MM.1S (cell line): Measurements from ENCODE around the gene KDELR3.

ENCODE experiments used
- DNase-seq: peaks from one replicate; pipeline ENCODE4 v3.0.0-alpha.2; 2015
- H2AFZ ChIP-seq: fragments of 300-600 bp; sonication (generic); 2 replicates; pipeline ENCODE4 v1.6.0; 2016; ENCODE audit warnings: antibody characterized with exemption, low read length
- H3F3A ChIP-seq: fragments of 300-600 bp; sonication (generic); 2 replicates; pipeline ENCODE4 v1.6.1; 2016; ENCODE audit warnings: mild to moderate bottlenecking, antibody characterized with exemption, low read length, moderate library complexity, mixed read lengths; ENCODE audit not compliant: insufficient read depth
- H3K27ac ChIP-seq: fragments of 300-600 bp; sonication (generic); 2 replicates; pipeline ENCODE4 v1.5.1; 2016; ENCODE audit warnings: mild to moderate bottlenecking, low read length
- H3K27me3 ChIP-seq: fragments of 300-600 bp; sonication (generic); replicated peaks from 2 replicates; pipeline ENCODE4 v1.6.0; 2016; ENCODE audit warnings: low read length; ENCODE audit not compliant: insufficient read depth
- H3K36me3 ChIP-seq: fragments of 300-600 bp; sonication (generic); replicated peaks from 2 replicates; pipeline ENCODE4 v1.6.1; 2016; ENCODE audit warnings: mild to moderate bottlenecking, low read length, mixed read lengths; ENCODE audit not compliant: insufficient read depth
- H3K4me1 ChIP-seq: fragments of 300-600 bp; sonication (generic); 2 replicates; pipeline ENCODE4 v1.6.1; 2016; ENCODE audit warnings: low read length, mixed read lengths
- H3K4me2 ChIP-seq: fragments of 300-600 bp; sonication (generic); 2 replicates; pipeline ENCODE4 v1.6.0; 2016; ENCODE audit warnings: low read depth, low read length
- H3K4me3 ChIP-seq: fragments of 300-600 bp; sonication (generic); 2 replicates; pipeline ENCODE4 v1.5.1; 2016; ENCODE audit warnings: low read length, mixed read lengths
- H3K79me2 ChIP-seq: fragments of 300-600 bp; sonication (generic); 2 replicates; pipeline ENCODE4 v1.6.1; 2016; ENCODE audit warnings: mixed run types, low read length, mixed read lengths
- H3K9ac ChIP-seq: fragments of 300-600 bp; sonication (generic); 2 replicates; pipeline ENCODE4 v1.6.1; 2016; ENCODE audit warnings: low read length, mixed read lengths
- H3K9me2 ChIP-seq: fragments of 300-600 bp; sonication (generic); replicated peaks from 2 replicates; pipeline ENCODE4 v1.6.1; 2016; ENCODE audit warnings: mild to moderate bottlenecking, low read length, mixed read lengths; ENCODE audit not compliant: insufficient read depth
- H3K9me3 ChIP-seq: fragments of 300-600 bp; sonication (generic); replicated peaks from 2 replicates; pipeline ENCODE4 v1.6.1; 2016; ENCODE audit warnings: mild to moderate bottlenecking, low read length, mixed read lengths; ENCODE audit not compliant: insufficient read depth
- H4K20me1 ChIP-seq: fragments of 300-600 bp; sonication (generic); 2 replicates; pipeline ENCODE4 v1.6.1; 2016; ENCODE audit warnings: mild to moderate bottlenecking, low read length, moderate library complexity, mixed read lengths; ENCODE audit not compliant: insufficient read depth
- CTCF ChIP-seq: fragments of 300-600 bp; sonication (generic); IDR thresholded peaks from 2 replicates; pipeline ENCODE4 v1.5.1; 2016; ENCODE audit warnings: antibody characterized with exemption, low read length, mixed read lengths
- EZH2 ChIP-seq: fragments of 300-600 bp; sonication (generic); optimal IDR thresholded peaks from 2 replicates; pipeline ENCODE3; 2017; ENCODE audit warnings: low read depth, mild to moderate bottlenecking, antibody characterized with exemption, low read length, mixed read lengths
- EZH2phosphoT487 ChIP-seq: fragments of 300-600 bp; sonication (generic); IDR thresholded peaks from 2 replicates; pipeline ENCODE4 v1.6.1; 2018; ENCODE audit warnings: antibody characterized with exemption, low read length

The KDELR3 gene

GRCh38 chr22:38464992-38465672 lies 2.8 kb upstream of the KDELR3 start:
- Histone ChIP-seq H3K36me3 (no peaks in the 10 kb centered on the region), H3K79me2 (no peaks in the 10 kb centered on the region), H3K9ac (no peak overlapping the region), H3K27ac (no peak overlapping the region), H3K4me3 (no peak overlapping the region), H3K4me2 (no peak overlapping the region), H3K27me3 (peaks cover 48% of the 10 kb centered on the region), H3K4me1 (peaks cover 7% of the 10 kb centered on the region; the same call in 1 of the 2 replicates), H3K9me2 (no peaks in the 10 kb centered on the region), H2AFZ (no peak overlapping the region), H3F3A (no peaks in the 10 kb centered on the region), H3K9me3 (no peaks in the 10 kb centered on the region), H4K20me1 (no peaks in the 10 kb centered on the region)
- no peak for TF ChIP-seq EZH2
- TF ChIP-seq CTCF = no peak
- no peak for DNase-seq

- peaks cover 41% of the 10 kb centered on the region for H3K27me3 ChIP-seq
- H3K9me3 ChIP-seq = no peaks in the 10 kb centered on the region
- no peaks in the 10 kb centered on the region for H3F3A ChIP-seq
- H3K36me3 ChIP-seq = no peaks in the 10 kb centered on the region
- no peaks in the 10 kb centered on the region for H4K20me1 ChIP-seq
- H3K9me2 ChIP-seq = no peaks in the 10 kb centered on the region
- H3K27ac ChIP-seq = no peak overlapping the region
- no peak for TF ChIP-seq CTCF
- TF ChIP-seq EZH2phosphoT487 = no peak
- no peak for TF ChIP-seq EZH2
- H3K79me2 ChIP-seq = no peaks in the 10 kb centered on the region
- no peak overlapping the region for H2AFZ ChIP-seq
- H3K4me2 ChIP-seq = no peak overlapping the region
- no peak overlapping the region for H3K4me3 ChIP-seq
- no peak for DNase-seq
- H3K4me1 ChIP-seq = peaks cover 7% of the 10 kb centered on the region; the same call in 1 of the 2 replicates
- no peak overlapping the region for H3K9ac ChIP-seq
Measured at GRCh38 chr22:38465673-38466490, 2.0 kb upstream of the KDELR3 start.

GRCh38 chr22:38467438-38467903 lies 425 bp upstream of the KDELR3 start:
- no peaks in the 10 kb centered on the region for H3F3A ChIP-seq
- no peak overlapping the region for H2AFZ ChIP-seq
- no peak for TF ChIP-seq CTCF
- no peak for TF ChIP-seq EZH2phosphoT487
- peaks cover 7% of the 10 kb centered on the region; the same call in 1 of the 2 replicates for H3K4me1 ChIP-seq
- no peak for DNase-seq
- H3K27ac ChIP-seq = no peak overlapping the region
- no peaks in the 10 kb centered on the region for H3K9me2 ChIP-seq
- H3K79me2 ChIP-seq = no peaks in the 10 kb centered on the region
- H3K4me3 ChIP-seq = peak overlapping the region; percentile 40; the same call in 1 of the 2 replicates
- H3K4me2 ChIP-seq = peak overlapping the region; percentile 85; the same call in 1 of the 2 replicates
- no peaks in the 10 kb centered on the region for H3K36me3 ChIP-seq
- H3K9ac ChIP-seq = no peak overlapping the region
- H4K20me1 ChIP-seq = no peaks in the 10 kb centered on the region
- no peaks in the 10 kb centered on the region for H3K9me3 ChIP-seq
- H3K27me3 ChIP-seq = peaks cover 29% of the 10 kb centered on the region
